Uterus (tissue), 4 donors: Measurements from ENCODE around the gene GNL3. TPM values are rescaled to one million over a fixed set of nuclear protein-coding genes. Genes with fewer than 3 reads are reported as not detected.

ENCODE experiments used
- DNase-seq, 2 donors: peaks; one replicate each; pipeline ENCODE4 v3.0.0-alpha.2; 2019 to 2020
- H3K27ac ChIP-seq, 2 donors: fragments of 200-600 bp; sonication (generic); 1 replicate in 1 of 2; 2 replicates in 1 of 2; pipeline ENCODE4 v1.5.1; 2016 to 2018
- H3K27me3 ChIP-seq, 2 donors: fragments of 200-600 bp; sonication (generic); one replicate each; pipeline ENCODE4 v1.5.1; 2018 to 2019; ENCODE audit warnings: control low read depth in 1 of 2
- H3K36me3 ChIP-seq, 2 donors: fragments of 200-600 bp; sonication (generic); one replicate each; pipeline ENCODE4 v1.5.1; 2019; ENCODE audit warnings: control low read depth in 1 of 2
- H3K4me1 ChIP-seq, 2 donors: fragments of 200-600 bp; sonication (generic); one replicate each; pipeline ENCODE4 v1.5.1; 2018 to 2019; ENCODE audit warnings: control low read depth in 1 of 2
- H3K4me3 ChIP-seq, 2 donors: fragments of 200-600 bp; sonication (generic); 1 replicate in 1 of 2; 2 replicates in 1 of 2; pipeline ENCODE4 v1.5.1; 2018 to 2019; ENCODE audit warnings: mild to moderate bottlenecking in 1 of 2
- H3K9me3 ChIP-seq, 2 donors: fragments of 200-600 bp; sonication (generic); one replicate each; pipeline ENCODE4 v1.5.1; 2019; ENCODE audit warnings: control low read depth in 1 of 2
- CTCF ChIP-seq, 4 experiments: fragments of 200-600 bp in 2 of 4; fragments of 450-650 bp in 2 of 4; sonication (generic) in 2 of 4; IDR thresholded peaks; one replicate each; pipeline ENCODE4 v1.5.1; 2016 to 2019; ENCODE audit warnings: antibody characterized with exemption in 4 of 4, mild to moderate bottlenecking in 2 of 4, moderate library complexity in 1 of 4
- POLR2A ChIP-seq, 2 donors: fragments of 450-650 bp; IDR thresholded peaks; one replicate each; pipeline ENCODE4 v1.6.1; 2016; ENCODE audit warnings: antibody characterized with exemption in 2 of 2, mild to moderate bottlenecking in 1 of 2, moderate library complexity in 1 of 2
- intact Hi-C: fragments of 100-400 bp; cut with DNase I; formaldehyde crosslinking; loops from one replicate; pipeline ENCODE4 v1.15.1; 2023; ENCODE audit warnings: low total_unique reads
- total RNA-seq, 4 donors: library from RNA; depleted of rRNA in 3 of 4; stranded (reverse); fragments of >200 nt in 3 of 4; gene quantifications; one replicate each; pipeline versions ENCODE4 v1.1.0 to v1.2.4, GENCODE V29; 2014 to 2023
- donor health status: DM: yes; HTN: yes; CAD: no.

The GNL3 gene
- total RNA-seq, 4 donors from 2014 or later: 29.5 to 108 (median 53.9) TPM

- H3K27ac ChIP-seq: peak overlapping the region in 1 of 2 donors; percentile 15
- no peaks in the 10 kb centered on the region for H3K4me1 ChIP-seq
- TF ChIP-seq CTCF (IDR thresholded peaks at IDR 0.05): no peak
- TF ChIP-seq POLR2A (IDR thresholded peaks at IDR 0.05): no peak
- no peaks in the 10 kb centered on the region for H3K36me3 ChIP-seq
- no peaks in the 10 kb centered on the region for H3K27me3 ChIP-seq
- no peaks in the 10 kb centered on the region for H3K9me3 ChIP-seq
- no peak overlapping the region for H3K4me3 ChIP-seq
- intact Hi-C loops: no loop called here
- DNase-seq: no peak
Observed at GRCh38 chr3:52650439-52650838, 35.4 kb upstream of the GNL3 start.

DNA sequence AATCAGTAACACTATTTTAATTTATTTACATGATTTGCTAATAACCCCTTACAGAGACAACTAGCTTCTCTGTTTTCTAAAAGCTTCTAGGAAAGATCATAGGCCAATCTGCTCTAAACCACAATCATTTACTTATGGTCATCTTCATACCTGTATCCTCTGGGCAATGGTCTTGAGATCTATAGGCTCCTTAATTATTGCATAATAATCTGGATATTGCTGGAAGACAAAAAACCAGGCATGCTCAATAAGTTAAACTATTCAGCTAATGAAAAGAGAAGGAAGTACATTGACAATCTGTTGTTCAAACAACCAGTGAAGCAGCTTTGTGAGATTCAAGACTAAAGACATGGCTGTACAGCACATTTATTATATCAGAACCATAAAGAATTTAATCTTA lies 34.2 kb upstream of the GNL3 start:
- Histone ChIP-seq H3K36me3 (no peaks in the 10 kb centered on the region), H3K27ac (no peak overlapping the region), H3K4me3 (no peak overlapping the region), H3K27me3 (no peaks in the 10 kb centered on the region), H3K4me1 (no peaks in the 10 kb centered on the region), H3K9me3 (no peaks in the 10 kb centered on the region)
- DNase-seq: no peak
- TF ChIP-seq POLR2A (IDR thresholded peaks at IDR 0.05): no peak
- TF ChIP-seq CTCF (IDR thresholded peaks at IDR 0.05): no peak
- intact Hi-C loops: no loop called here

- no peak for DNase-seq
- H3K36me3 ChIP-seq: no peaks in the 10 kb centered on the region
- intact Hi-C loops: no loop called here
- TF ChIP-seq CTCF (IDR thresholded peaks at IDR 0.05) (no peak), POLR2A (IDR thresholded peaks at IDR 0.05) (no peak)
- no peak overlapping the region for H3K27ac ChIP-seq
- H3K27me3 ChIP-seq: no peaks in the 10 kb centered on the region
- no peak overlapping the region for H3K4me3 ChIP-seq
- H3K4me1 ChIP-seq: no peaks in the 10 kb centered on the region
- no peaks in the 10 kb centered on the region for H3K9me3 ChIP-seq
Observed at GRCh38 chr3:52655895-52656294, 29.9 kb upstream of the GNL3 start.

GRCh38 chr3:52660046-52660445 lies 25.8 kb upstream of the GNL3 start:
- H3K27ac ChIP-seq: no peak overlapping the region
- no peak for DNase-seq
- H3K36me3 ChIP-seq: no peaks in the 10 kb centered on the region
- TF ChIP-seq CTCF (IDR thresholded peaks at IDR 0.05): no peak
- no peak for TF ChIP-seq POLR2A (IDR thresholded peaks at IDR 0.05)
- H3K4me1 ChIP-seq: no peaks in the 10 kb centered on the region
- no peak overlapping the region for H3K4me3 ChIP-seq
- intact Hi-C loops: no loop called here
- H3K27me3 ChIP-seq: no peaks in the 10 kb centered on the region
- no peaks in the 10 kb centered on the region for H3K9me3 ChIP-seq

GRCh38 chr3:52663098-52663497 lies 22.7 kb upstream of the GNL3 start:
- TF ChIP-seq CTCF (IDR thresholded peaks at IDR 0.05): no peak
- no peak for TF ChIP-seq POLR2A (IDR thresholded peaks at IDR 0.05)
- DNase-seq: no peak
- Histone ChIP-seq H3K9me3 (no peaks in the 10 kb centered on the region), H3K27ac (no peak overlapping the region), H3K36me3 (no peaks in the 10 kb centered on the region), H3K4me1 (no peaks in the 10 kb centered on the region), H3K27me3 (no peaks in the 10 kb centered on the region), H3K4me3 (no peak overlapping the region)
- intact Hi-C loops: no loop called here
